Ovary (tissue), 3 donors: Measurements from ENCODE around the gene LRRC4C.
"Not testable (repeated sequence)": the region's sequence is repeated elsewhere in the genome, so short reads cannot be mapped to it uniquely, and the experiment has no call there.

Experiments used
- EP300 ChIP-seq: sonication (generic); formaldehyde crosslinking; IDR thresholded peaks from one replicate; pipeline ENCODE4 v1.6.1; 2017; ENCODE audit warnings: antibody characterized with exemption
- POLR2A ChIP-seq: fragments of 450-650 bp; IDR thresholded peaks from one replicate; pipeline ENCODE4 v1.6.1; 2017; ENCODE audit warnings: antibody characterized with exemption, mild to moderate bottlenecking, moderate library complexity
- TF ChIP-seq, protein P1 (sequence below), 3 donors: fragments of 450-650 bp in 2 of 3; fragments of 200-600 bp in 1 of 3; IDR thresholded peaks; one replicate each; pipeline versions ENCODE4 v1.5.1 to v1.8.0; 2016 to 2022; ENCODE audit warnings: antibody characterized with exemption in 3 of 3, mild to moderate bottlenecking in 1 of 3
- donor health status: DM: no; HTN: no; CAD: no.

DNA sequence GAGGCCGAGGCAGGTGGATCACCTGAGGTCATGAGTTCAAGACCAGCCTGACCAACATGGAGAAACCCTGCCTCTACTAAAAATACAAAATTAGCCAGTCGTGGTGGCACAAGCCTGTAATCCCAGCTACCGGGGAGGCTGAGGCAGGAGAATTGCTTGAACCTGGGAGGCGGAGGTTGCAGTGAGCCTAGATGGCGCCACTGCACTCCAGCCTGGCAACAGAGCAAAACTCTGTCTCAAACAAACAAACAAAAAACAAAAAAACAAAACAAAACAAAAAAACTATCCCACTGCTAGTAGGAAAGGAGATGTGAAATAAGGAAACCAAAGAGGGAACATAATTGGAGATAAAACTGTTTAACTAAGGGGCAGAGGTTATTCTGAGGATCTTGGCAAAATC is 1291.6 kb downstream of the LRRC4C start:
- TF ChIP-seq, protein P1, sequence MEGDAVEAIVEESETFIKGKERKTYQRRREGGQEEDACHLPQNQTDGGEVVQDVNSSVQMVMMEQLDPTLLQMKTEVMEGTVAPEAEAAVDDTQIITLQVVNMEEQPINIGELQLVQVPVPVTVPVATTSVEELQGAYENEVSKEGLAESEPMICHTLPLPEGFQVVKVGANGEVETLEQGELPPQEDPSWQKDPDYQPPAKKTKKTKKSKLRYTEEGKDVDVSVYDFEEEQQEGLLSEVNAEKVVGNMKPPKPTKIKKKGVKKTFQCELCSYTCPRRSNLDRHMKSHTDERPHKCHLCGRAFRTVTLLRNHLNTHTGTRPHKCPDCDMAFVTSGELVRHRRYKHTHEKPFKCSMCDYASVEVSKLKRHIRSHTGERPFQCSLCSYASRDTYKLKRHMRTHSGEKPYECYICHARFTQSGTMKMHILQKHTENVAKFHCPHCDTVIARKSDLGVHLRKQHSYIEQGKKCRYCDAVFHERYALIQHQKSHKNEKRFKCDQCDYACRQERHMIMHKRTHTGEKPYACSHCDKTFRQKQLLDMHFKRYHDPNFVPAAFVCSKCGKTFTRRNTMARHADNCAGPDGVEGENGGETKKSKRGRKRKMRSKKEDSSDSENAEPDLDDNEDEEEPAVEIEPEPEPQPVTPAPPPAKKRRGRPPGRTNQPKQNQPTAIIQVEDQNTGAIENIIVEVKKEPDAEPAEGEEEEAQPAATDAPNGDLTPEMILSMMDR (IDR thresholded peaks at IDR 0.05), result not testable (repeated sequence)
- not testable (repeated sequence) for TF ChIP-seq POLR2A, EP300
